Testis (tissue), 2 donors: ENCODE measurements around the gene PIGL.

Experiments
- POLR2A ChIP-seq: fragments of 450-650 bp; IDR thresholded peaks from one replicate; pipeline ENCODE4 v1.6.1; 2017; ENCODE audit warnings: antibody characterized with exemption, mild to moderate bottlenecking, moderate library complexity
- TF ChIP-seq, protein P1 (sequence below), 3 experiments: fragments of 450-650 bp in 2 of 3; fragments of 200-600 bp in 1 of 3; sonication (generic) in 1 of 3; IDR thresholded peaks; one replicate each; pipeline ENCODE4 v1.5.1; 2016 to 2019; ENCODE audit warnings: antibody characterized with exemption in 3 of 3, mild to moderate bottlenecking in 2 of 3, moderate library complexity in 1 of 3

- no peak for TF ChIP-seq POLR2A
- TF ChIP-seq, protein P1, sequence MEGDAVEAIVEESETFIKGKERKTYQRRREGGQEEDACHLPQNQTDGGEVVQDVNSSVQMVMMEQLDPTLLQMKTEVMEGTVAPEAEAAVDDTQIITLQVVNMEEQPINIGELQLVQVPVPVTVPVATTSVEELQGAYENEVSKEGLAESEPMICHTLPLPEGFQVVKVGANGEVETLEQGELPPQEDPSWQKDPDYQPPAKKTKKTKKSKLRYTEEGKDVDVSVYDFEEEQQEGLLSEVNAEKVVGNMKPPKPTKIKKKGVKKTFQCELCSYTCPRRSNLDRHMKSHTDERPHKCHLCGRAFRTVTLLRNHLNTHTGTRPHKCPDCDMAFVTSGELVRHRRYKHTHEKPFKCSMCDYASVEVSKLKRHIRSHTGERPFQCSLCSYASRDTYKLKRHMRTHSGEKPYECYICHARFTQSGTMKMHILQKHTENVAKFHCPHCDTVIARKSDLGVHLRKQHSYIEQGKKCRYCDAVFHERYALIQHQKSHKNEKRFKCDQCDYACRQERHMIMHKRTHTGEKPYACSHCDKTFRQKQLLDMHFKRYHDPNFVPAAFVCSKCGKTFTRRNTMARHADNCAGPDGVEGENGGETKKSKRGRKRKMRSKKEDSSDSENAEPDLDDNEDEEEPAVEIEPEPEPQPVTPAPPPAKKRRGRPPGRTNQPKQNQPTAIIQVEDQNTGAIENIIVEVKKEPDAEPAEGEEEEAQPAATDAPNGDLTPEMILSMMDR (IDR thresholded peaks at IDR 0.05) = no peak
Measured at GRCh38 chr17:16251556-16251955, 34.5 kb downstream of the PIGL start.
